ENCODE results near the gene TOPBP1. TPM values are rescaled to one million over a fixed set of nuclear protein-coding genes. Genes with fewer than 3 reads are reported as not detected.
"Not testable (repeated sequence)": the region's sequence is repeated elsewhere in the genome, so short reads cannot be mapped to it uniquely, and the experiment has no call there.

TOPBP1 gene
- total RNA-seq, 1 experiment from 2014 or later: 22.1 TPM

DNA sequence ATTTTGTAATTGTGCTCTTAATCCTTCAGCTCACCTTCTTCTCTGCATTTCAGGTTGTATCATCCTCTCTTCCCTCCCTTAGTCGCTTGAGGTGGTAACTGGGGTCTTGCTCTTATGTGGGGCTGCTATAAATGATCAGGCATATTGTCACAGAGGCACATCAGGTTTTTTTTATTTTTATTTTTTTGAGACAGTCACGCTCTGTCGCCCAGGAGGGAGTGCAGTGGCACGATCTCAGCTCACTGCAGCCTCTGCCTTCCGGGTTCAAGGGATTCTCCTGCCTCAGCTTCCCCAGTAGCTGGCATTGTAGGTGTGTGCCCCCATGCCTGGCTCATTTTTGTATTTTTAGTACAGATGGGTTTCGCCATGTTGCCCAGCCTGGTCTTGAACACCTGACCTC is 78.3 kb downstream of the TOPBP1 start:
- DNase-seq (ENCODE audit: low read depth): no peak
- in situ Hi-C loops (cut with HindIII; ENCODE audit: low pct_unique_long_range_greater_than_20kb, low sequenced_read_pairs): no loop called here

DNA sequence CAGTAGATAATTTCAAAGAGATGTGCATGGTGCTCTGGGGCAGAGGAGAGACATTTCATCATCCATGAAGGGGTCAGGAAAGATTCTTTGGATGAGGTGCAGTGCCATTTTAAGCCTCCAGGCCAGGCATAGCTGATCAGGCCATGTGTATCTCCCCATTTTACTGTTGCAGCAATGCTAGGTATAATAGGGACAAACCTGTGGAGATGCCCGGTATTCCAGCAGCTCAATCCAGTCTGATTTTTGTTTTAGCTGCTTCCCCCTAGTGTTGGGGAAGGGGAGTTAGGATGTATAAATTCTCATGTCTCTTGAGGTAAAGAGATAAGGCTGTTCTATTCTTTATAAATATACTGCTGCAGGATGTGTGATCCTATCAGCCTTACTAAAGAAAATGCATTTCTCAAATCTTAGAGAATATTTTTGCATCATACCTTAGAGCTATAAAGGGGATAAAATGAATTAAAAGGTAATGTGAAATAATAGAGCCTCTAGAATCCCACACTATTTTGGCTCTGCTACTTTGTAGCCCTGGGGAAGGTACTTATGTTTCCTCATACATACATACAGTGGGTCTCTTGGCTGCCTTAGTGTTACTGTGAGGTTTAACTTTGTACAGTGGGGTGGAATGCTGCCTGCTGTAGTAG is 83.1 kb downstream of the TOPBP1 start:
- in situ Hi-C loops (cut with HindIII; ENCODE audit: low pct_unique_long_range_greater_than_20kb, low sequenced_read_pairs): no loop called here

DNA sequence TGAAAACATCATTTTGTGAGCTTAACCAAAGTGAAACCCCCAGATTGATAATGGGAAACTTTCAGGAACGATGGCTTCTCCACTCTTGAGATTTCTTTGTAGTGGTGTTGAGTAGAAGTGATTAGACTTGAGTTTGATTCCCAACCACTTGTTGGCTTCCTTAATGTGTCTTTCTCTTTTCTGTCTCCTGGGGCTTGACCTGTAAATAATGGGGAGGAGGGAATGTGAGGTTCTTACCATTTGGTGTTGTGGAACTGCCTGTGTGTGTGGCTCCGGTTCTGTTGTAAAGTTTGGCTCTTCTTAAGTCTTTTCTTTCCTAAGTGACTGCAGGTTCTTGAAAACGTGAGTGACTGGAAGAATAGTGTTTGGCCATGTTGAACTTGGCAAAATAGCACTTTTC is 85.6 kb downstream of the TOPBP1 start:
- DNase-seq (ENCODE audit: low read depth): no peak
- in situ Hi-C loops (cut with HindIII; ENCODE audit: low pct_unique_long_range_greater_than_20kb, low sequenced_read_pairs): no loop called here

More for the DNA sequence above, 83.1 kb downstream of the TOPBP1 start:
- DNase-seq (ENCODE audit: low read depth): peak; percentile 53

DNA sequence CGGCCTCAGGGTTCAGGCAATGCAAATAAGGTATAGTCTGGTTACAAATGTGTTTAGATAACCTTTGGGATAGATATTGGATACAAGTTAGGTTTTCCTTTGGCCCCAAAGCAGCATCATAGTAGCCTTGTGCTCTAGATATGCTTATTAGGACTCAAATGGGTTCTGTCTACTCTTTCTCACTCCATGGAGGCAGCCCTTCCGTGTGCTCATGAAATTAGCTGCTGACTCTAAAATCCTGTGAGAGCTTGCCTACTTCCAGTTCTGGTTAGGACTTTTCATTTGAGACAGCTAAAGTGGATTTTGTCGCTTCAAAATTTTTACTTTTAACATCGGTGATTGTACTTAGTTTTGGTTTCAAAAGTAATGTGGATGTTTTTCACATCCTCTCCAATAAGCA is 86.7 kb downstream of the TOPBP1 start:
- in situ Hi-C loops (cut with HindIII; ENCODE audit: low pct_unique_long_range_greater_than_20kb, low sequenced_read_pairs): no loop called here

DNA sequence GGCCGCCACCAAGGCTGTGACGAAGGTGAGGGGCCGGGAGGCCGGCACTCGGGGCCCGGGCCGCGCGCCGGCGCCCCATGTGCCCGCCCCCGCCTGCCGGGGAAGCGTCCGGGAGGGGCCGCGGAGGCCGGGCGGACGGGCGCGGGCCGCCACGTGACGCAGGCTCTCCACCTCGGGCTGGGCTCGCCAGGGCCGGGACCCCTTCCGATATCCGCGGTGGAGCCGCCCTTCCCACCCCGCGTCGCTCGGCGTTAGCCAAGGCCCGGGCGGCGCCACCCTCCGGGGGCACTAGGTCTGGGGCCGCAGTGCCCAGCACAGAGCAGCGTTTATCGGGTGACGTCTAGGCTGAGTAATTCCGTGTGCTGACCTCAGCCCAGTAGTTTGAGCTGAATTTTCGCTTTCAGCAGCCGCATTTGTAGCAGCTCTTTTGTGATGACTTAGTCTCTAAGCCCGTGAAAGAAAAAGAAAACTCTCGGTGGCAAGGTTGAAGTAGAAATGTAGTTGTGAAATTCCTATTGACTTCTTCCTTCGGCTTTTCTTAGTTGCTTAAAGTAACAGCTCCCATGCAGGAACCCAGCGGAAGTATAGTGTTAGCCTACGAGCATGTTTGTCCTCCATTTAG is 87.4 kb downstream of the TOPBP1 start:
- in situ Hi-C loops (cut with HindIII; ENCODE audit: low pct_unique_long_range_greater_than_20kb, low sequenced_read_pairs): no loop called here
- DNase-seq (ENCODE audit: low read depth): peak; percentile 69

More for the DNA sequence above, 86.7 kb downstream of the TOPBP1 start:
- DNase-seq (ENCODE audit: low read depth): no peak

DNA sequence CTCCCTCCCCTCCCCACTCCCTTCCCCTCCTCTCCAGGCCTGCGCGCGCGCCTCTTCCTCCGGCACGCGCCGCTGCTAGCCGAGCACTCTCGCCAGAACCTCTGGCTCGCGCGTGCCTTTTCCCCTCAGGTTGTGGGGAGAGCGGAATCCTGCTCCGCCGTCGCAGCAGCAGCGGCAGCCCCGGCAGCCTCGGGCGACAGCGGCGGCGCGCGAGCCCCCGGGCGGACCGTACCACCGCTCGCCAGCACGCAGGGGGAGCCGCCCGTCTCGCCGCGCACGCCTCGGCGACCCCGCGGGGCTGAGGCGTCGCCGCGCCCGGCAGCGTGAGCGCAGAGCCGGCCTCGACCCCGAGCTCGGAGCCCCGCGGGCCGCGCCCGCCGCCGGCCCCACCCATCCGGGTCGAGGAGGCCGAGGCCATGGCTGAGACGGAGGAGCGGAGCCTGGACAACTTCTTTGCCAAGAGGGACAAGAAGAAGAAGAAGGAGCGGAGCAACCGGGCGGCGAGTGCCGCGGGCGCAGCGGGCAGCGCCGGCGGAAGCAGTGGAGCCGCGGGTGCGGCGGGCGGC is 88.0 kb downstream of the TOPBP1 start, which contains the start of gene CDV3:
CDV3 (plus strand) TSS at position 58 of the 566 bp plus-strand sequence; CDS start at position 417, 359 bp downstream.
- in situ Hi-C loops (cut with HindIII; ENCODE audit: low pct_unique_long_range_greater_than_20kb, low sequenced_read_pairs): no loop called here

DNA sequence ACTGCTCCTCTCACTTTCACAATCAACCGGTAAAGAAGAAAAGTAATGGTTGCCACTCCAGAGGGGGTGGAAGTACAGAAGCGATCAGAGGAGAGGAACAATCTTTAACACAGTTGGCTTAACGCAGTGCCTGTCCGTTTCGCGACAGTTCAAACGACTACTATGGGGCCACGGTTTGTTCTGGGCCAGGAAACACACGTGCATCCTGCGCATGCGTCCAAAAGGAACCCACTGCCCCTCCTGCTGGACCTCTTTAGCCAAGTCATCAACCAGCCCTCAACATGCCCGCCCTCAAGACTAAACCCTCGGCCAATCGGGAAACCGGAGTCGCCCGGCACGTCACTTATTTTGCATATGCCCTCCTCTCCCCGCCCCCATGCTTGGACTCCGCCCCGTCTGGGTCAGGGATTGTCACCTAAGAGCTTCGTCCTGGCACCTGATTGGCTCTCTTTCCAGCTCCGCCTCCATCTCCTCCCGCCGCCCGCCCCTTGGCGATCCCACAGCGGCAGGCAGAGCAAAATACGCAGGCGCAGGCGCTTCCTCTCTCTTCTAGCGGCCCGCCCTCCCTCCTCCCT is 88.6 kb downstream of the TOPBP1 start:
- in situ Hi-C loops (cut with HindIII; ENCODE audit: low pct_unique_long_range_greater_than_20kb, low sequenced_read_pairs): no loop called here
- peak; percentile 100 for DNase-seq (ENCODE audit: low read depth)

More for the DNA sequence above, 88.0 kb downstream of the TOPBP1 start, which contains the start of gene CDV3:
- DNase-seq (ENCODE audit: low read depth): no peak

DNA sequence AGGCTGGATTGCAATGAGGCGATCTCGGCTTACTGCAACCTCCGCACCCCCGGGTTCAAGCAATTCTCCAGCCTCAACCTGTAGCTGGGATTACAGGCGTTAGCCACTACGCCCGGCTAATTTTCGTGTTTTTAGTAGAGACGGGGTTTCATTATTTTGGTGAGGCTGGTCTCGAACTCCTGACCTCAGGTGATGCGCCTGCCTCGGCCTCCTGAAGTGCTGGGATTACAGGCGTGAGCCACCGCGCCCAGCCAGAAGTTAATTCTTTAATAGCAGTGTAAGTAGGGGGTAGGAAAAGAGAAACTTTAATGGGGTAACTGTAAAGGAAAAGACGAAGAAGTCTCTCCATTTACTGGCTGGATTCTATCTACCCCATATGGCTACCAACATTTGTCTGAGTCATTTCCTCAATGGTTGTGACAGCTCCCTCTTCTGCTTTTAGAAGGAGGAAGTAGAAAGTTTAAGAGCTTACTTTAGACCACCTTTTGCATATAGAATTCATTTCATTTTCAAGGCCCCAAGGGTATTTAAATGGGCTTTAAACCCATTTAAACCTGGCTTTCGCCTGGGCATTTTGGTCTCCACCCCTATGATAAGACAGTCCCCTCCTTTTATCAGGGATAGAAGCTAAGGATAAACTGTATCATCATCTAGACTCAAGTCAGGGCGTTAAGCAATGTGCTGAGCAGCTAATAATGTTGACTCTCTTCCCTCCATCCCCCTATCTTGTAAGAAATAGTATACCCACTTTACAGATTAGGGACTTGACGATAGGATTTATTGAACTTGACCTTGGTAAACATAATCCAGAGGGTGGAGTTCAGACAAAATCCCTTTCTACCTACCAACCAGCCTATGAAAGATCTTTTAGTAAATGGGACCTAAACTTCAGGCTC is 89.3 kb downstream of the TOPBP1 start:
- in situ Hi-C loops (cut with HindIII; ENCODE audit: low pct_unique_long_range_greater_than_20kb, low sequenced_read_pairs): no loop called here
- DNase-seq (ENCODE audit: low read depth): no peak

DNA sequence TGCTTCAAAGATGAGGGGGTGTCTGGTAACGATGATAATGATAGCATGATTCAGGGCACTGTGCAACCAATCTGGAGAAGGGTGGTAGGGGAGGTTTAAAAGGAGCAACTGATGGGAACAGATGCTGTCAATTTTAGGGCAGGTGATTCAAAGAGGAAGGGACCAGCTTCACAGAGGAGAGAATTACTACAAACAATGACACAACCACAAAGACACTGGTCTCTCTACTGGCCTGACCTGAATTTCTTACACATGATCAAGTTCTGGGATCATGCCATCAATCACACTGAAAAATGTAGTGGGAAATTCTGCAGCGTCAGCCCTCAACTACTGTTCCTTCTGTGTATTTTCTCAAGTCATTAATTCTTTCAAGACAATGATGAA is 90.8 kb downstream of the TOPBP1 start:
- peak; percentile 75 for DNase-seq (ENCODE audit: low read depth)
- in situ Hi-C loops (cut with HindIII; ENCODE audit: low pct_unique_long_range_greater_than_20kb, low sequenced_read_pairs): no loop called here

DNA sequence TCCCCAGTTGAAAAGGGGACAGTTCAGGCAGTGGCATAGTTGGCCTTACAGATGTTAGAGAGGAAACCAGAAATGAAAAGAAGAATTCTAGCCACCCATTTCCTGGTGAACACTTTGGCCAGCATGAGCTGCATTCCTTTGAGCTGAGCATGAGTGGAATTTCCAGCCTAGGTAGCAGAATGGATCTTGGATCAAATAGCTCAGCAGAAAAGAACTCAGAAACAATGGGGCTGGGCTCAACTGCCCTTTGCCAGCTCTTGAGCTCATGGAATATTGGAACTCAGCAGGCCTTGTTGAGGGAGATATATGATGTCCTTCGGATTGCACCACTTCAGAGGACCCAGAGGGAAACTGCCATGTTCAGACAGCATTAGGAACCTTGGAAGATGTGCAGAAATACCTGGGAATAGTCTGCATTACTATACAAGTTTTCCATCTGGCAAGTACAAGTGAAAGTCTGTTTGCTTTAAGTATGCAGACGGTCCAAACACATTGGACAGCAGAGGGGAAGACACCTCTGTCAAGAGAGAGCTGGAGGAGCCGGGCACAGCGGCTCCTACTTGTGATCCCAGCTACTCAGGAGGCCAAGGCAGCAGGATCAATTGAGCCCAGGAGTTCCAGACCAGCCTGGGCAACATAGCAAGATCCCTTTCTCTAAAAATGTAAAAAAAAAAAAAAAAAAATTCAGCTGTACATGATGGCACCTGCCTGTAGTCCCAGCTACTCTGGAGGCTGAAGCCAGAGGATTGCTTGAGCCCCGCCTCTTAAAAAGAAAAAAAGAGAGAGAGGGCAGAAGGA is 91.4 kb downstream of the TOPBP1 start:
- peak; percentile 79 for DNase-seq (ENCODE audit: low read depth)
- in situ Hi-C loops (cut with HindIII; ENCODE audit: low pct_unique_long_range_greater_than_20kb, low sequenced_read_pairs): no loop called here

DNA sequence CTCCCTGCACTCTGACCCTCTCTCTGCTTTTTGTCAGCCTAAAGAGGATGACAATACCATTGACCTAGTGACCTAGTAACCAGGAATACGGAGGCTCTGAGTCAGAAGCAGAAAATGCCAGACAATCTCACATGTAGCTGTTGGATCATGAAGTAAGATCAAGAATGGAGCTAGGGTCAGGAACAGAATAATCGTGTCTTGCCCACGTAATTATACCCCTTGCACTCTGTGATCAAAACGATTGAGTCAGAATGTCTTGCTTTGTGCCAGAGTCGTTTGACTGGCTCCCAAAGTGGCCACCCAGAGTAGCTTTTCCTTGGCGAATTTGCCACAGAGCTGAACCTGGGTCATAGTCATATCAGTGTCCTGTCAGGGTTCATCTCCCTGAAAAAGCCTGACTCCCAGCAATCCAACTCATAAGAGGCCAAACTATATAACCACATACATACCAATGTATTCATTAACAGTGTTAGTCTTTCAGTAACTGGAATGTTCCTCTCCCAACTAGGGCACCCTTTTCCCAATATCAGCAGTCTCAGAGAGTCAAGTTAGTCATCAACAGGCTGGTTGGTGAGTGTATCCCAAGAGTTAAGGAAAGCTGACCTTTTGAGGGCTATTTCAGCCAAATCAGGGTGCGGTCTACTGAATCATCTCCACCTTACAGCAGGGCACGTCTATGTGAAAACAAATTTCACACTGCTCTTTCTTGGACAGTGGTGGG is 93.3 kb downstream of the TOPBP1 start:
- in situ Hi-C loops (cut with HindIII; ENCODE audit: low pct_unique_long_range_greater_than_20kb, low sequenced_read_pairs): no loop called here
- DNase-seq (ENCODE audit: low read depth): peak; percentile 93

DNA sequence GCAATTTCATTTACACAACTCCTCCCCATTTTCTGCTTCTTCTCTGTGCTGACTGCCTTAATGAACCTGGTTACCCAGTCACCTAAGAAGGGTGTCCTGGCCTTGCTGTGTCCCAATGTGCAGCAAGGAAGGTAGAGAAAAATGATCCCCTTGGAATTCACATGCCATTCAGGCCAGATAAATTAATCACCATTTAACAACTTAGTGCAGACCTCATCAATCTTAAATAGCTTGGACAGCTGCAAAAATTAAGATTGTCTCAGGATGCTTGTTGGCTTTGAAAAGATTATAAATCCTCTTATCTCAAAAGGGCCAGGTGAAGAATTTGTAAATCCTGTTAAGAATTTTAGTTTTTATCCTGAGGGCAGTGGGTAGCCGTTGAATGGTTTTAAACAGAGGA is 97.9 kb downstream of the TOPBP1 start:
- DNase-seq (ENCODE audit: low read depth): no peak
- in situ Hi-C loops (cut with HindIII; ENCODE audit: low pct_unique_long_range_greater_than_20kb, low sequenced_read_pairs): no loop called here

DNA sequence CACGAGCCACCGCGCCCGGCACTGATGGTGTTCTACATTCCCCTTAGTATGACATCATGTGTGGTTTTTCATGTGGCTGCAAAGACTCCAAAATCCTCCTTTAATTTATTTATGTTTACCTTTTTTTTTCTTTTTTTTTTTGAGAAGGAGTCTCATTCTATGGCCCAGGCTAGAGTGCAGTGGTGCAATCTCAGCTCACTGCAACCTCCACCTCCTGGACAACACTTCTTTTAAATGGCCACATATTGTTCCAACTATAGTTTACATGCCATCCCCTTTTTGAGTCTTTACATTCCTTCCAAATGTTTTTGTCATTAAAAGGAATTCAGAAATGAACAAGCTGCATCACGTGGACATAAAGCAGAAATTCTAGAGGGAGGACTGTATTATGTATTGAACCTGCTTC is 98.6 kb downstream of the TOPBP1 start:
- in situ Hi-C loops (cut with HindIII; ENCODE audit: low pct_unique_long_range_greater_than_20kb, low sequenced_read_pairs): no loop called here
- no peak for DNase-seq (ENCODE audit: low read depth)

DNA sequence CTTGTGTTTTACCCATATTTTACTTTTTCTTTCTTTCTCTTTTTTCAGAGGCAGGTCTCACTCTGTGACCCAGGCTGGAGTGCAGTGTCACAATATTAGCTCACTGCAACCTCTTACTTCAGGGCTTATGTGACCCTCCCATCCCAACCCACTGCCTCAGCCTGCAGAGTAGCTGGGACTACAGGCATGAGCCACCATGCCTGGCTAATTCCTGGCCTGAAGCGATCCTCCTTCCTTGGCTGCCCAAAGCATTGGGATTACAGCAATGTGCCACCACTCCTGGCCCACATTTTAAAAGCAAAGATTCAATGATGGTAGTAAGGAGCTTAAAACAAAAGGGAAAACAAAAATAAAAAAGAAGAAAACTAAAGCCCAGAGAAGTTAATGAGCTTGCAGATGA is 99.4 kb downstream of the TOPBP1 start:
- DNase-seq (ENCODE audit: low read depth): no peak
- in situ Hi-C loops (cut with HindIII; ENCODE audit: low pct_unique_long_range_greater_than_20kb, low sequenced_read_pairs): no loop called here

DNA sequence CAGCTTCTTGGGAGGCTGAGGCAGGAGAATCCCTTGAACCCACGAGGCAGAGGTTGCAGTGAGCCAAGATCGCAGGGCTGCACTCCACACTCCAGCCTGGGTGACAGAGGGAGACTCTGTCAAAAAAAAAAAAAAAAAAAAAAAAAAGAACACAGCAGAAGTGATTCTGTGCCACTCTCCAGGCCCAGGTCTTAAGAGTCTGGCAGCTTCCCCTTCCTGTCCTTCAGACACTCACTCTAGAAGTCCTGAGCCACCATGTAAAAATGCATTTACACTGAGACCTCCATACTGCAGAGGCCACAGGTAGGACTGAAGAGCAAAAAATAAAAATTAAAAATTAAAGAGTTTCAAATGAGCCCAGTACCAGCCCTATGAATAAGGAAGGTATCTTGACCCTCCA is 100.1 kb downstream of the TOPBP1 start:
- DNase-seq (ENCODE audit: low read depth): no peak
- in situ Hi-C loops (cut with HindIII; ENCODE audit: low pct_unique_long_range_greater_than_20kb, low sequenced_read_pairs): no loop called here

DNA sequence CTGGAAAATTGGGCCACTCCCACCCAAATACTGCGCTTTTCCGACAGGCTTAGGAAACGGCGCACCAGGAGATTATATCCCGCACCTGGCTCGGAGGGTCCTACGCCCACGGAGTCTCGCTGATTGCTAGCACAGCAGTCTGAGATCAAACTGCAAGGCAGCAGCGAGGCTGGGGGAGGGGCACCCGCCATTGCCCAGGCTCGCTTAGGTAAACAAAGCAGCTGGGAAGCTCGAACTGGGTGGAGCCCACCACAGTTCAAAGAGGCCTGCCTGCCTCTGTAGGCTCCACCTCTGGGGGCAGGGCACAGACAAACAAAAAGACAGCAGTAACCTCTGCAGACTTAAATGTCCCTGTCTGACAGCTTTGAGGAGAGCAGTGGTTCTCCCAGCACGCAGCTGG is 110.2 kb downstream of the TOPBP1 start:
- in situ Hi-C loops (cut with HindIII; ENCODE audit: low pct_unique_long_range_greater_than_20kb, low sequenced_read_pairs); DNase-seq (ENCODE audit: low read depth): not testable (repeated sequence)

Measured in Caki2 (cell line).